T-cell (primary cell): ENCODE data around the gene MED27. TPM values are rescaled to one million over a fixed set of nuclear protein-coding genes. Genes with fewer than 3 reads are reported as not detected.

Experiments used
- ATAC-seq, 4 experiments: fragments of 200-7000 bp in 3 of 4; fragments of 150-1000 bp in 1 of 4; cut with Tn5 transposase; replicated peaks in 1 of 4; 1 replicate in 3 of 4; 2 replicates in 1 of 4; pipeline ENCODE4 v1.10.0; 2021; ENCODE audit warnings: moderate library complexity in 3 of 4, mild to moderate bottlenecking in 2 of 4, moderate number of reproducible peaks in 1 of 4
- CTCF ChIA-PET, 2 donors: fragments of 300-600 bp; sonication (Branson Sonifier 250); formaldehyde crosslinking; loops; one replicate each; lab custom pipeline; 2022; ENCODE audit warnings: antibody characterized with exemption in 2 of 2; lab: Charles Lee
- POLR2A ChIA-PET, 2 donors: fragments of 300-600 bp; sonication (Branson Sonifier 250); formaldehyde crosslinking; loops; one replicate each; lab custom pipeline; 2022; ENCODE audit warnings: antibody characterized with exemption in 2 of 2; lab: Charles Lee
- DNase-seq, 35 experiments: peaks; one replicate each; pipeline versions ENCODE4 v3.0.0 to v3.0.0-alpha.2; 2013 to 2023
- H3K27ac ChIP-seq: one replicate; pipeline ENCODE4 v1.5.1; 2013; ENCODE audit warnings: low read length
- H3K27me3 ChIP-seq, 2 experiments: replicated peaks in 1 of 2; 1 replicate in 1 of 2; 2 replicates in 1 of 2; pipeline versions ENCODE4 v1.6.1 to v1.7.0; 2013; ENCODE audit warnings: low read length in 1 of 2, mixed read lengths in 1 of 2; ENCODE audit not compliant: control insufficient read depth in 2 of 2, insufficient read depth in 2 of 2; ENCODE audit errors: extremely low read depth in 1 of 2
- H3K36me3 ChIP-seq, 2 donors: 1 replicate in 1 of 2; 2 replicates in 1 of 2; pipeline versions ENCODE4 v1.6.1 to v1.7.0; 2013; ENCODE audit warnings: low read length in 1 of 2; ENCODE audit not compliant: control insufficient read depth in 2 of 2, insufficient read depth in 1 of 2; ENCODE audit errors: extremely low read depth in 1 of 2
- H3K4me1 ChIP-seq, 2 experiments: 1 replicate in 1 of 2; 2 replicates in 1 of 2; pipeline versions ENCODE4 v1.6.1 to v1.7.0; 2013; ENCODE audit warnings: low read length in 2 of 2, mixed read lengths in 1 of 2; ENCODE audit not compliant: insufficient read depth in 2 of 2, control insufficient read depth in 1 of 2; ENCODE audit errors: extremely low read depth in 1 of 2
- H3K4me3 ChIP-seq, 2 donors: 1 replicate in 1 of 2; 2 replicates in 1 of 2; pipeline versions ENCODE4 v1.5.1 to v1.7.0; 2013; ENCODE audit warnings: mild to moderate bottlenecking in 2 of 2, low read length in 1 of 2, moderate library complexity in 1 of 2; ENCODE audit not compliant: control insufficient read depth in 1 of 2; ENCODE audit errors: extremely low read depth in 1 of 2
- H3K9me3 ChIP-seq: 2 replicates; pipeline ENCODE4 v1.7.0; 2013
- H3K27ac Mint-ChIP-seq, 2 donors: one replicate each; pipeline ENCODE4 v1.8.0; 2020 to 2021; ENCODE audit warnings: mild to moderate bottlenecking in 2 of 2, mixed read lengths in 2 of 2
- H3K27me3 Mint-ChIP-seq, 2 donors: one replicate each; pipeline ENCODE4 v1.8.0; 2021 to 2022; ENCODE audit warnings: mixed read lengths in 2 of 2
- H3K36me3 Mint-ChIP-seq: one replicate; pipeline ENCODE4 v1.8.0; 2021; ENCODE audit warnings: mixed read lengths
- H3K4me1 Mint-ChIP-seq, 3 donors: one replicate each; pipeline ENCODE4 v1.8.0; 2020 to 2022; ENCODE audit warnings: mixed read lengths in 3 of 3, mild to moderate bottlenecking in 1 of 3
- H3K4me3 Mint-ChIP-seq, 3 donors: one replicate each; pipeline ENCODE4 v1.8.0; 2020 to 2022; ENCODE audit warnings: mild to moderate bottlenecking in 3 of 3, mixed read lengths in 3 of 3, moderate library complexity in 3 of 3
- H3K9me3 Mint-ChIP-seq, 3 donors: one replicate each; pipeline ENCODE4 v1.8.0; 2020 to 2022; ENCODE audit warnings: mixed read lengths in 3 of 3
- WGBS: methylation state at CpG from one replicate; pipeline ENCODE4 v1.1.5; 2013; ENCODE audit warnings: missing lambda C conversion rate; ENCODE audit not compliant: insufficient coverage; 5-methylcytosine and 5-hydroxymethylcytosine counted together
- total RNA-seq, 35 experiments: library from RNA in 6 of 35; stranded (reverse) in 6 of 35; fragments of 120-200 nt in 1 of 35; gene quantifications; one replicate each; pipeline versions ENCODE4 v1.2.1 to v1.2.4 and lab custom pipeline; 2013 to 2026

Gene MED27
- total RNA-seq, 5 donors from 2014 or later (not counting 1 experiment from before 2014, with no cell fraction given) = 15.0 to 26.7 (median 17.6) TPM

DNA sequence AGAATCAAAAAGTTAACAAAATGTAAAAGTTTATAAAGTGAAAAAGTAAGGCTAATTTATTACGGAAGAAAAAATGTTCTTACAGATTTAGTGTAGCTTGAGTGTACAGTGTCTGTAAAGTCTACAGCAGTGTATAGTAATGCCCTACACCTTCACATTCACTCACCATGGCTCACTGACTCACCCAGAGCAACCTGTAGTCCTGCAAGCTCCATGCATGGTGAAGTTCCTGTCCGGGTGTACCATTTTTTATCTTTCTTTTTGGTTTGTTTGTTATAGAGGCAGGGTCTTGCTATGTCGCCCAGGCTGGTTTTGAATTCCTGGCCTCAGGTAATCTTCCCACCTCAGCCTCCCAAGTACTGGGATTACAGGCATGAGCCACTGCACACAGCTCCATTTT is 93.6 kb downstream of the MED27 start:
- Histone ChIP-seq H3K27ac (no peak overlapping the region), H3K9me3 (no peaks in the 10 kb centered on the region), H3K4me3 (no peak overlapping the region), H3K4me1 (no peaks in the 10 kb centered on the region), H3K36me3 (no peaks in the 10 kb centered on the region), H3K27me3 (no peaks in the 10 kb centered on the region)
- no CpG with 5 or more reads among the region's 3 CpGs for WGBS
- DNase-seq (no peak), ATAC-seq (no peak)
- CTCF ChIA-PET = interaction anchor here in 1 of 2 donors (0.6 kb wide), 1 partner anchor 1741 kb away, joined by 4 read pairs; no protein-coding TSS in a partner anchor
- no peak overlapping the region for H3K4me3 Mint-ChIP-seq
- H3K4me1 Mint-ChIP-seq = peaks cover 0 to 5% (median 5%) of the 10 kb centered on the region in 3 donors
- no peaks in the 10 kb centered on the region for H3K27me3 Mint-ChIP-seq
- peaks cover 7% of the 10 kb centered on the region for H3K36me3 Mint-ChIP-seq
- POLR2A ChIA-PET = no interaction called here
- H3K27ac Mint-ChIP-seq = no peak overlapping the region
- H3K9me3 Mint-ChIP-seq = no peaks in the 10 kb centered on the region

DNA sequence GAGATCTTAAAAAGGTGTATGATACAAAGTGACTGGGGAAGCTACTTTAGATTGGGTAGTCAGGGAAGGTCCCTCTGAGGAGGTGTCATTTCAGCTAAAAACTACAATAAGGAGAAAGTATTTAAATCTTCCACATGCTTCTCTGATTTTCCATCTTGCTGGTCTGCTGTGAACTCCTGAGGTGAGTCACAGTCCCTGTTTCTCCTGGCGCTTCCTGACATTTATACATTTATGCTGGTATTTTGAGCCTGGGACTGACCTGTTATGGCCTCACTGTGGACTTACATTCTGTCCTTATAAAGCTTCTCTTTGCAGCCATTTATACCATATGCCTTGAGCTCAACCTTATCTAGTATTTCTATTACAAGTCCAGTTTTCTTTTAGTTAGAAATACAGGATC is 95.1 kb downstream of the MED27 start:
- ChIA-PET CTCF (interaction anchor here in 1 of 2 donors (1.0 kb wide), 1 partner anchor 17 kb away, joined by 3 read pairs; no protein-coding TSS in a partner anchor), POLR2A (no interaction called here)
- no peaks in the 10 kb centered on the region for H3K27me3 ChIP-seq
- H3K4me1 ChIP-seq = no peaks in the 10 kb centered on the region
- no peak overlapping the region for H3K27ac ChIP-seq
- Mint-ChIP-seq H3K4me3 (no peak overlapping the region), H3K9me3 (no peaks in the 10 kb centered on the region), H3K27me3 (no peaks in the 10 kb centered on the region), H3K4me1 (peaks cover 0 to 5% (median 2%) of the 10 kb centered on the region in 3 donors), H3K36me3 (peaks cover 7% of the 10 kb centered on the region), H3K27ac (no peak overlapping the region)
- 100% methylated on average over 1 of the region's 1 CpG for WGBS
- H3K4me3 ChIP-seq = no peak overlapping the region
- no peaks in the 10 kb centered on the region for H3K9me3 ChIP-seq
- ATAC-seq = no peak
- no peaks in the 10 kb centered on the region for H3K36me3 ChIP-seq
- no peak for DNase-seq

DNA sequence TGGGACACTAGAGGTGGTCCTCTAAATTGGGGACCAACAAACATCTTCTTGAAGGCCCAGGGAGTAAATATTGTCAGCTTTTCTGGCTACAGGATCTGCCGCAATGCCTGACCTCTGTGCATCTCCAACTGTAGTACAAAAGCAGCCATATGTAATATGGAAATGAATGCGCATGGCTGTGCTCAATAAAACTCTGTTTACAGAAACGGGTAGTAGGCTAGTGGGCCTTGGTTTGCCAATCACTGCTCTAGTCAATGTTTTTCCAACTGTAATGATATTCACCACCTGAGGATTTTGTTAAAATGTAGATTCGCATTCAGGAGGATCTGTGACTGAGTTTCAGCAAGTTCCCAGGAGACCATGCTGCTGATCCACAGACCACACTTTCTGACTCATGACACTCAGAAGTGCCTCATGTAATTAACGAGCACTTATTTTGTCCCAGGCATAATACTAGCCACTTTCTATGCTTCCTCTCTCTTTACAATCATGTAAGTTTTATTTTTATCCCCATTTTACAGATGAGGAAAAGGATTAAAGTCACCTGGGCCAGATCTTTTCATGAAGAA is 96.9 kb downstream of the MED27 start:
- WGBS = 75% methylated on average over 2 of the region's 5 CpGs

DNA sequence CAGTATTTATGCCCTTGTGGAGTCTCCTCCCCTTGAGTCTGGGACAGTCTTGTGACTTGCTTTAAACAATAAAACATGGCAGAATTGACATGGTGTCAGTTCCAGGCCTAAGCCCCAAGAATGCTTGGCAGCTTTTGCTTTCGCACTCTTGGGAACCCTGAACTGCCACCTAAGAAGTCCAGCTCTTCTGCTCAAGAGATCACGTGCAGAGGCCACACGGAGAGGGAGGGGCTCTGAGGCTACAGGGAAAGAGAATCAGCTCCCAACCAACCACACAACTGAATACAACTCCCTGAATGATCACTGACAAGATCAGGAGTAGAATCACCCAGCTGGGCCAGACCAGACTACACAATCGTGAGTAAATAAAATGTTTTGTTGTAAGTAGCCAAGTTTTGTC is 97.6 kb downstream of the MED27 start:
- H3K36me3 ChIP-seq = no peaks in the 10 kb centered on the region
- WGBS = 94% methylated on average over 2 of the region's 4 CpGs
- ChIA-PET POLR2A (no interaction called here), CTCF (no interaction called here)
- Mint-ChIP-seq H3K27ac (no peak overlapping the region), H3K27me3 (no peaks in the 10 kb centered on the region), H3K36me3 (peaks cover 13% of the 10 kb centered on the region), H3K4me3 (no peak overlapping the region), H3K4me1 (peaks cover 0 to 5% (median 2%) of the 10 kb centered on the region in 3 donors), H3K9me3 (no peaks in the 10 kb centered on the region)
- H3K27me3 ChIP-seq = no peaks in the 10 kb centered on the region
- H3K4me1 ChIP-seq = no peaks in the 10 kb centered on the region
- DNase-seq = no peak
- no peaks in the 10 kb centered on the region for H3K9me3 ChIP-seq
- no peak overlapping the region for H3K4me3 ChIP-seq
- H3K27ac ChIP-seq = no peak overlapping the region
- no peak for ATAC-seq

More for the DNA sequence above, 96.9 kb downstream of the MED27 start:
- H3K4me3 ChIP-seq = no peak overlapping the region
- H3K4me1 Mint-ChIP-seq = peaks cover 0 to 5% (median 2%) of the 10 kb centered on the region in 3 donors
- H3K9me3 Mint-ChIP-seq = no peaks in the 10 kb centered on the region
- POLR2A ChIA-PET = no interaction called here
- DNase-seq (no peak), ATAC-seq (no peak)
- H3K27ac Mint-ChIP-seq = no peak overlapping the region
- no peak overlapping the region for H3K4me3 Mint-ChIP-seq
- no peaks in the 10 kb centered on the region for H3K9me3 ChIP-seq
- H3K27ac ChIP-seq = no peak overlapping the region
- H3K36me3 ChIP-seq = no peaks in the 10 kb centered on the region
- H3K36me3 Mint-ChIP-seq = peaks cover 13% of the 10 kb centered on the region
- CTCF ChIA-PET = no interaction called here
- no peaks in the 10 kb centered on the region for H3K4me1 ChIP-seq
- H3K27me3 ChIP-seq = no peaks in the 10 kb centered on the region
- H3K27me3 Mint-ChIP-seq = no peaks in the 10 kb centered on the region

DNA sequence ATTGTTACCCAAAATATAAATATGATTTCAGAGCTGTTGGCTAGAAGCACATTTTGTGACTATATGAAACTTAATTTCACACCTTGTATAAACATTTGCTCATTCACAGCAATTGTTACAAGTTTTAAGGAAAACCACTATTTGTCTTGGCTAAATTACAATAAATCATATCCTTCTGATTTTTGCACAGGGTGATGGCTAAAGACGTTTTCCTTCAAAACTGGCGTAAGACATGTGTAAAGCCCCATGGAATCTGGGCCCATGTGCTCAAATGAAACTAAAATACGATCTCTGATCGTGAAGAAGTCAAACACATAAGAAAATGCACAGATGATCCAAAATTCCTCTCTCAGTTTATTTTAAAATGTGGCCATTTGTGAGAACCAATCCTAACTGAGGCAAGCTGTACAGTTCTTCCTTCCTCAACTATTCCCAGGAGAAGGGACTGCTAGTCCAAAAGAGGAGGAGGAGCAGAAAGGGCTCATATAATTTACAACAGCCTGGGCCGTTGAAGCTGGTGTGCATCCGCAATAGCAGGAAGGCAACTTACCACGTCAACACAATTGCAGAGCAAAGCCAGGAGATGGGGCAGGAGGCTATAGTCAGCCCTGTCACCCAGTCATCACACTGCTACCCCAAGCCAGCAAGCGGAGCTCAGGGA is 98.4 kb downstream of the MED27 start:
- no peaks in the 10 kb centered on the region for H3K27me3 ChIP-seq
- no peak overlapping the region for H3K4me3 ChIP-seq
- CTCF ChIA-PET = no interaction called here
- no peak overlapping the region for H3K27ac ChIP-seq
- Mint-ChIP-seq H3K4me1 (peaks cover 2 to 5% (median 2%) of the 10 kb centered on the region in 3 donors), H3K4me3 (no peak overlapping the region), H3K9me3 (no peaks in the 10 kb centered on the region), H3K27ac (no peak overlapping the region), H3K27me3 (no peaks in the 10 kb centered on the region), H3K36me3 (peaks cover 12% of the 10 kb centered on the region)
- no peaks in the 10 kb centered on the region for H3K4me1 ChIP-seq
- POLR2A ChIA-PET = no interaction called here
- ATAC-seq (no peak), DNase-seq (no peak)
- 98% methylated on average over 5 of the region's 8 CpGs for WGBS
- H3K9me3 ChIP-seq = no peaks in the 10 kb centered on the region
- H3K36me3 ChIP-seq = no peaks in the 10 kb centered on the region

DNA sequence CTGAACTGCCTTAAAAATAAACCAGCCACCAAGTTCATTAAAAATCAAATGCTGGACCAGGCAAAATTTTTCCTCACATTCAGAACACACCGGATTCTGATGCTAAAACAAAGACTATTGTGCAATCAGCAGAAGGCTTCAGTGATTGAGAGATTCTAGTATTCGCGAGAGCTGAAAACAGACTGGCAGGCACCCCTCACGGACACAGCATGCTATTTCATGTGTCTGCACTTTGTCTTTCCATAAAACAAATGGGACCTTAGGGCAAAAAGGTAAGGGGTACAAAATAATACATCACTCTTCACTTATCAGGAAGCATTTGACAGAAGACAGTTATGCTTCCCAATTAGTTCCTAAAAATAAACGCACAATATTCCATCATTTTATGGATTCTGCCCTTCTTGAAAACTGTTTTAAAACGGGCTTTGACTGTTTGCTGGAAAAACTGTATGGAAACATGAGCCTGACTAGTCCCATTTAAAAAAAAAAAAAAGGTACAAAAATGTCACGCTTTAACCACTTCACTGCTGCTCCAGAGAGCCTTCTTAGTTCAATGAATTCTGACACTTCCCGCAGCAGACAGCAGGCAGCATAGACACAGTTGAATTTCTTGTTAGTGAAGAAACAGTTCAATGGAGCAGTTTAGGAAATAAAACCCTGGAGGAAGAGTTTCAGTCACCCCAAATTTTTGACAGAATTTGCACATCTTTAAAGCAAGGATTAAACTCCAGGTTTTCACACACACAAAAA is 99.2 kb downstream of the MED27 start:
- H3K4me1 Mint-ChIP-seq = peaks cover 2 to 5% (median 2%) of the 10 kb centered on the region in 3 donors
- no peaks in the 10 kb centered on the region for H3K9me3 ChIP-seq
- no peaks in the 10 kb centered on the region for H3K27me3 Mint-ChIP-seq
- no peaks in the 10 kb centered on the region for H3K36me3 ChIP-seq
- no peak overlapping the region for H3K27ac Mint-ChIP-seq
- ChIA-PET POLR2A (no interaction called here), CTCF (no interaction called here)
- H3K4me1 ChIP-seq = no peaks in the 10 kb centered on the region
- 80% methylated on average over 1 of the region's 8 CpGs for WGBS
- no peak overlapping the region for H3K4me3 Mint-ChIP-seq
- ATAC-seq = no peak
- H3K27me3 ChIP-seq = no peaks in the 10 kb centered on the region
- no peak overlapping the region for H3K27ac ChIP-seq
- H3K9me3 Mint-ChIP-seq = no peaks in the 10 kb centered on the region
- no peak overlapping the region for H3K4me3 ChIP-seq
- H3K36me3 Mint-ChIP-seq = peaks cover 13% of the 10 kb centered on the region
- DNase-seq = no peak
